Neutrophil (primary cell): ENCODE results near the gene BBS2.

Source experiments
- H3K27ac ChIP-seq: fragments of 200-600 bp; sonication (generic); 2 replicates; pipeline ENCODE4 v1.5.1; 2016; ENCODE audit warnings: mild to moderate bottlenecking, moderate library complexity
- H3K27me3 ChIP-seq: fragments of 200-600 bp; sonication (generic); 2 replicates; pipeline ENCODE4 v1.6.0; 2016; ENCODE audit warnings: mild to moderate bottlenecking
- H3K36me3 ChIP-seq: fragments of 200-600 bp; sonication (generic); 2 replicates; pipeline ENCODE4 v1.5.1; 2017
- H3K4me1 ChIP-seq, 2 experiments: fragments of 200-600 bp in 1 of 2; sonication (generic) in 1 of 2; 1 replicate in 1 of 2; 2 replicates in 1 of 2; pipeline versions ENCODE4 v1.5.1 to v1.6.1; 2013 to 2016; ENCODE audit warnings: low read depth in 1 of 2, low read length in 1 of 2, mild to moderate bottlenecking in 1 of 2, moderate library complexity in 1 of 2; ENCODE audit not compliant: control insufficient read depth in 1 of 2, insufficient read depth in 1 of 2
- H3K4me3 ChIP-seq, 2 experiments: fragments of 200-600 bp in 1 of 2; sonication (generic) in 1 of 2; 1 replicate in 1 of 2; 2 replicates in 1 of 2; pipeline ENCODE4 v1.5.1; 2013 to 2016; ENCODE audit warnings: low read depth in 1 of 2, low read length in 1 of 2, mild to moderate bottlenecking in 1 of 2, moderate library complexity in 1 of 2
- H3K9me3 ChIP-seq: fragments of 200-600 bp; sonication (generic); 2 replicates; pipeline ENCODE4 v1.5.1; 2016
- CTCF ChIP-seq: fragments of 200-600 bp; sonication (generic); IDR thresholded peaks from 2 replicates; pipeline ENCODE4 v1.5.1; 2016; ENCODE audit warnings: antibody characterized with exemption

Gene BBS2

GRCh38 chr16:56510544-56510943 is 9.3 kb downstream of the BBS2 start:
- Histone ChIP-seq H3K4me1 (peaks cover 0 to 9% of the 10 kb centered on the region in 2 experiments), H3K4me3 (no peak overlapping the region), H3K36me3 (peaks cover 39% of the 10 kb centered on the region), H3K9me3 (no peaks in the 10 kb centered on the region), H3K27ac (no peak overlapping the region), H3K27me3 (no peaks in the 10 kb centered on the region)
- TF ChIP-seq CTCF = no peak

- no peak for TF ChIP-seq CTCF
- no peak overlapping the region for H3K27ac ChIP-seq
- H3K4me3 ChIP-seq = no peak overlapping the region
- no peaks in the 10 kb centered on the region for H3K4me1 ChIP-seq
- no peaks in the 10 kb centered on the region for H3K27me3 ChIP-seq
- no peaks in the 10 kb centered on the region for H3K9me3 ChIP-seq
- peaks cover 49% of the 10 kb centered on the region for H3K36me3 ChIP-seq
These were observed 12.9 kb downstream of the BBS2 start for GRCh38 chr16:56506941-56507340.

- Histone ChIP-seq H3K4me1 (no peaks in the 10 kb centered on the region), H3K27ac (no peak overlapping the region), H3K4me3 (no peak overlapping the region), H3K36me3 (peaks cover 61% of the 10 kb centered on the region), H3K27me3 (no peaks in the 10 kb centered on the region), H3K9me3 (no peaks in the 10 kb centered on the region)
- TF ChIP-seq CTCF = no peak
These were observed 14.6 kb downstream of the BBS2 start for GRCh38 chr16:56505181-56505580.

GRCh38 chr16:56493815-56494214 is 26.0 kb downstream of the BBS2 start:
- H3K9me3 ChIP-seq = no peaks in the 10 kb centered on the region
- no peaks in the 10 kb centered on the region for H3K4me1 ChIP-seq
- no peaks in the 10 kb centered on the region for H3K27me3 ChIP-seq
- peaks cover 27% of the 10 kb centered on the region for H3K36me3 ChIP-seq
- H3K27ac ChIP-seq = no peak overlapping the region
- H3K4me3 ChIP-seq = no peak overlapping the region
- TF ChIP-seq CTCF = no peak

GRCh38 chr16:56493126-56493525 is 26.7 kb downstream of the BBS2 start:
- H3K27me3 ChIP-seq = no peaks in the 10 kb centered on the region
- no peak overlapping the region for H3K4me3 ChIP-seq
- H3K9me3 ChIP-seq = no peaks in the 10 kb centered on the region
- H3K27ac ChIP-seq = no peak overlapping the region
- H3K4me1 ChIP-seq = no peaks in the 10 kb centered on the region
- H3K36me3 ChIP-seq = peaks cover 20% of the 10 kb centered on the region
- TF ChIP-seq CTCF = no peak
